ENCODE measurements around the gene RAET1L. TPM values are rescaled to one million over a fixed set of nuclear protein-coding genes. Genes with fewer than 3 reads are reported as not detected.
A peak's percentile ranks its signal among the peaks of the same experiment; 100 is the strongest.
"Not testable (repeated sequence)": the region's sequence is repeated elsewhere in the genome, so short reads cannot be mapped to it uniquely, and the experiment has no call there.

RAET1L gene
- total RNA-seq, 3 donors from 2014 or later (not counting 1 experiment from before 2014, with no cell fraction given): not detected

DNA sequence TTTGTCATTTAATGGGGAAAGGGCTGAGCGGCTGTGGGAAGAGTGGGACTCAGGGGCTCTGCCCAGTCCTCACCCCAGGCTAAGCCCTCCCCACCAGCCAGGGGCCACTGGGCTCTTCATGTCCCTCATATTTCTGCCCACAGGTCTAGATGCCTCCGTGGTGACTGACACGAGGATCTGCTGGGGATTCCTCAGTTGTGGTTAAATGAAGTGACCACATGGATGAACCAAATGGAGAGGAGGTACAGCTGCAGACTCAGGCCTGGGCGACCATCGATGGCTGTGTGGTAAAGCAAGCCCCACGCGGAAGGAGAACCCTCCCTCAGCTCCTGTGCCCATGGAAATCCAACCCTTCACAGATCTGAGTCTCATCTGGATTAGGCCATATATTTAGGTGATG, 29.4 kb downstream of the RAET1L start:
- Mint-ChIP-seq H3K4me1 (peaks cover 13 to 26% of the 10 kb centered on the region in 2 donors), H3K27me3 (ENCODE audit: low read depth in 2 of 2) (peaks cover 50% of the 10 kb centered on the region in 2 donors), H3K36me3 (no peaks in the 10 kb centered on the region), H3K9me3 (no peaks in the 10 kb centered on the region), H3K27ac (no peak overlapping the region), H3K4me3 (no peak overlapping the region)
- ATAC-seq: no peak
- intact Hi-C loops (cut with micrococcal nuclease): no loop called here
- peaks cover 22% of the 10 kb centered on the region for H3K4me1 ChIP-seq (ENCODE audit: control insufficient read depth, insufficient read depth, low read length)
- no peak for DNase-seq
- no peaks in the 10 kb centered on the region for H3K36me3 ChIP-seq (ENCODE audit: control insufficient read depth, insufficient read depth, low read length)
- 67% methylated on average over 7 of the region's 7 CpGs for WGBS (ENCODE audit: insufficient coverage)
- H3K27me3 ChIP-seq (ENCODE audit: control insufficient read depth, insufficient read depth, low read length): peaks cover 25% of the 10 kb centered on the region
- TF ChIP-seq, protein P1, sequence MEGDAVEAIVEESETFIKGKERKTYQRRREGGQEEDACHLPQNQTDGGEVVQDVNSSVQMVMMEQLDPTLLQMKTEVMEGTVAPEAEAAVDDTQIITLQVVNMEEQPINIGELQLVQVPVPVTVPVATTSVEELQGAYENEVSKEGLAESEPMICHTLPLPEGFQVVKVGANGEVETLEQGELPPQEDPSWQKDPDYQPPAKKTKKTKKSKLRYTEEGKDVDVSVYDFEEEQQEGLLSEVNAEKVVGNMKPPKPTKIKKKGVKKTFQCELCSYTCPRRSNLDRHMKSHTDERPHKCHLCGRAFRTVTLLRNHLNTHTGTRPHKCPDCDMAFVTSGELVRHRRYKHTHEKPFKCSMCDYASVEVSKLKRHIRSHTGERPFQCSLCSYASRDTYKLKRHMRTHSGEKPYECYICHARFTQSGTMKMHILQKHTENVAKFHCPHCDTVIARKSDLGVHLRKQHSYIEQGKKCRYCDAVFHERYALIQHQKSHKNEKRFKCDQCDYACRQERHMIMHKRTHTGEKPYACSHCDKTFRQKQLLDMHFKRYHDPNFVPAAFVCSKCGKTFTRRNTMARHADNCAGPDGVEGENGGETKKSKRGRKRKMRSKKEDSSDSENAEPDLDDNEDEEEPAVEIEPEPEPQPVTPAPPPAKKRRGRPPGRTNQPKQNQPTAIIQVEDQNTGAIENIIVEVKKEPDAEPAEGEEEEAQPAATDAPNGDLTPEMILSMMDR (IDR thresholded peaks at IDR 0.05): no peak
- H3K27ac ChIP-seq (ENCODE audit: low read length): no peak overlapping the region
- no peak overlapping the region for H3K4me3 ChIP-seq (ENCODE audit: low read length)
- H3K9me3 ChIP-seq (ENCODE audit: control insufficient read depth, insufficient read depth, low read length): no peaks in the 10 kb centered on the region

DNA sequence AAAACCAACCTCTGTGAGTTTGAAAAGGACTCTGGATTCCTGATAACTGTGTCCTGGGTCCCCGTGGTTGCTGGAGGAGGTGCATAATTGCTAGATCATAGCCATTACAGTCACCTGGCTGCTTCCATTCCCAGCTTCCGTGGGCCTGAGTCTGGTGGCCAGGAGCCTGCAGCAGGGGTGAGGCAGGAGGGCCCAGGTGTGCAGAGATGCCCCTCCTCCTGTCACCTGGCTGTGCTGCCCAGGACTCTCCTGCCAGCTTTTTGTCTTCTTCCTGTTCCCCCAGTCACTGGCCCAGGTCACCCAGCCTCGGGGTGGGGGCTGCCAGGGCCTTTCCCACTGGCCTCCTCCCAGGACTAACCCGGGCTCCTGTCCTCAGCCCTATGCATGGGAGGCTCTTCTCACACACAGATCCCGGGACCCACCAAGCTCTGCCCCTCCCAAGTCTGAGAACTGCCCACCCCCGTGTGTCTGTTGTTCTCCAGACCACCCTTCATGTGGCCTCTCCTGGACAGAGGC, 30.0 kb downstream of the RAET1L start:
- Histone ChIP-seq H3K27me3 (ENCODE audit: control insufficient read depth, insufficient read depth, low read length) (peaks cover 28% of the 10 kb centered on the region), H3K4me3 (ENCODE audit: low read length) (no peak overlapping the region), H3K36me3 (ENCODE audit: control insufficient read depth, insufficient read depth, low read length) (no peaks in the 10 kb centered on the region), H3K9me3 (ENCODE audit: control insufficient read depth, insufficient read depth, low read length) (no peaks in the 10 kb centered on the region), H3K27ac (ENCODE audit: low read length) (no peak overlapping the region), H3K4me1 (ENCODE audit: control insufficient read depth, insufficient read depth, low read length) (peaks cover 22% of the 10 kb centered on the region)
- DNase-seq: no peak
- H3K4me3 Mint-ChIP-seq: no peak overlapping the region
- H3K36me3 Mint-ChIP-seq: no peaks in the 10 kb centered on the region
- intact Hi-C loops (cut with micrococcal nuclease): no loop called here
- H3K27ac Mint-ChIP-seq: no peak overlapping the region
- no peaks in the 10 kb centered on the region for H3K9me3 Mint-ChIP-seq
- WGBS (ENCODE audit: insufficient coverage): 85% methylated on average over 6 of the region's 6 CpGs
- peaks cover 54 to 57% of the 10 kb centered on the region in 2 donors for H3K27me3 Mint-ChIP-seq (ENCODE audit: low read depth in 2 of 2)
- peaks cover 13 to 26% of the 10 kb centered on the region in 2 donors for H3K4me1 Mint-ChIP-seq
- no peak for ATAC-seq
- TF ChIP-seq, protein P1 (IDR thresholded peaks at IDR 0.05): no peak

DNA sequence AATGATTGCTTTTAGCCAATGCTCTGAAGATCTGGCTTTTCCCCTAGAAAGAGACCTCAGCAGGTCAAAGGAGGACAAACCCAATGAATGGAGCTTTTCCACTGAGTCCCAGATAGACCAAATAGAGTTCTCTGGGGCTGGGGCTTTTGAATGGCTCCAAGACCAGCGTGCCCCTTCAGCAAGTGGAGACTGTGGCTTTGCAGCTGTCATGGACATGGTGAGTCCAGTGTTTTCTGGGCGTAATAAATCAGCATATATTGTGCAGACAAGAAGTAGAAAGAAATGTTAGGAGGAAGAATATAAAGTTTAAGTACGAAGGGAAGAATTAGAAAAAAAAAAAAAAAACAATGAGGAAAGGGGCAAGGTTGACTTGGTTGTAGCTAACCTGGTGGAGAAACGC, 33.5 kb downstream of the RAET1L start:
- H3K4me3 ChIP-seq (ENCODE audit: low read length): no peak overlapping the region
- DNase-seq: no peak
- H3K27me3 ChIP-seq (ENCODE audit: control insufficient read depth, insufficient read depth, low read length): peaks cover 60% of the 10 kb centered on the region
- no peaks in the 10 kb centered on the region for H3K36me3 ChIP-seq (ENCODE audit: control insufficient read depth, insufficient read depth, low read length)
- Mint-ChIP-seq H3K9me3 (peaks cover 0 to 5% of the 10 kb centered on the region in 2 donors), H3K4me1 (peaks cover 20 to 31% of the 10 kb centered on the region in 2 donors), H3K4me3 (peak overlapping the region; percentile 51), H3K27me3 (ENCODE audit: low read depth in 2 of 2) (peaks cover 74 to 75% of the 10 kb centered on the region in 2 donors), H3K36me3 (peaks cover 7% of the 10 kb centered on the region), H3K27ac (no peak overlapping the region)
- H3K9me3 ChIP-seq (ENCODE audit: control insufficient read depth, insufficient read depth, low read length): peaks cover 11% of the 10 kb centered on the region
- 36% methylated on average over 4 of the region's 4 CpGs for WGBS (ENCODE audit: insufficient coverage)
- intact Hi-C loops (cut with micrococcal nuclease): no loop called here
- no peak overlapping the region for H3K27ac ChIP-seq (ENCODE audit: low read length)
- H3K4me1 ChIP-seq (ENCODE audit: control insufficient read depth, insufficient read depth, low read length): peaks cover 29% of the 10 kb centered on the region
- ATAC-seq: no peak
- TF ChIP-seq, protein P1 (IDR thresholded peaks at IDR 0.05): no peak

DNA sequence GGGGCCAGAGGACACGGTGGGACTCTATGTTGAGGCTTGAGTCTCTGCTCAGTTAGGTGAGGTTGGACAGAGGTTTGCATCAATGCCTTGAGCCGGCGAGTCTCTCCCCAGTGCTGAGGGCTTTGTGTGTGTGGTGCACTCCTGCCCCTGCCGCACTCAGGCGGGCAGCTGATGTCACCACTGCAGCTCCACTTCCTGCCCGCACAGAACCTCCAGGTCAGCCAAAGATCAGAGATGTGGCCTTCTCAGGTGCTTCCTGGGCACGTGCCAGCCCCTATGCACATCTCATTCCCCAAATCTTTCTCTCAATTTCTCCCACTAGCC, 33.9 kb downstream of the RAET1L start:
- Mint-ChIP-seq H3K27ac (peak overlapping the region in 1 of 2 donors; percentile 32), H3K4me1 (peaks cover 20 to 31% of the 10 kb centered on the region in 2 donors), H3K27me3 (ENCODE audit: low read depth in 2 of 2) (peaks cover 75 to 77% of the 10 kb centered on the region in 2 donors), H3K4me3 (peak overlapping the region; percentile 51)
- H3K36me3 ChIP-seq (ENCODE audit: control insufficient read depth, insufficient read depth, low read length); intact Hi-C loops (cut with micrococcal nuclease); H3K4me3 ChIP-seq (ENCODE audit: low read length); H3K27ac ChIP-seq (ENCODE audit: low read length); H3K9me3 Mint-ChIP-seq; H3K36me3 Mint-ChIP-seq: not testable (repeated sequence)
- H3K27me3 ChIP-seq (ENCODE audit: control insufficient read depth, insufficient read depth, low read length): peaks cover 64% of the 10 kb centered on the region
- H3K4me1 ChIP-seq (ENCODE audit: control insufficient read depth, insufficient read depth, low read length): peaks cover 29% of the 10 kb centered on the region
- WGBS (ENCODE audit: insufficient coverage): 0% methylated on average over 7 of the region's 7 CpGs
- DNase-seq: peak in 1 of 2 donors; percentile 35
- ATAC-seq: peak; percentile 63 to 83 (median 80)
- H3K9me3 ChIP-seq (ENCODE audit: control insufficient read depth, insufficient read depth, low read length): peaks cover 11% of the 10 kb centered on the region

Data from natural killer cell (primary cell).